ENCODE data around the gene KCTD3. TPM values are rescaled to one million over a fixed set of nuclear protein-coding genes. Genes with fewer than 3 reads are reported as not detected.

The KCTD3 gene
- total and polyA plus RNA-seq, 2 donors (not counting 3 experiments of a cell fraction or from before 2014, with no cell fraction given): 19.1 to 28.3 TPM

GRCh38 chr1:215600258-215600792, 33.2 kb downstream of the KCTD3 start:
- BruUV-seq (replicated peaks): no TSS peak
- Histone ChIP-seq H3K4me2 (ENCODE audit: insufficient read depth, low read length) (no peak overlapping the region), H3K9ac (replicated peaks; ENCODE audit: extremely low read depth, insufficient read depth, low read length) (no peak overlapping the region), H3K4me3 (replicated peaks in 1 of 3; ENCODE audit: insufficient read depth in 1 of 3, low read depth in 1 of 3, low read length in 3 of 3) (no peak overlapping the region), H3K79me2 (ENCODE audit: control insufficient read depth, insufficient read depth, low read length) (no peaks in the 10 kb centered on the region), H3K9me1 (replicated peaks; ENCODE audit: control insufficient read depth, extremely low read depth, insufficient read depth, low read length) (no peaks in the 10 kb centered on the region), H3K27me3 (ENCODE audit: control insufficient read depth in 2 of 2, insufficient read depth in 2 of 2, low read length in 2 of 2) (no peaks in the 10 kb centered on the region), H2AFZ (ENCODE audit: low read depth, low read length) (no peak overlapping the region), H3K9me3 (replicated peaks; ENCODE audit: control insufficient read depth, insufficient read depth, low read length) (no peaks in the 10 kb centered on the region), H3K36me3 (ENCODE audit: control insufficient read depth in 2 of 2, extremely low read depth in 1 of 2, insufficient read depth in 2 of 2, low read length in 2 of 2) (no peaks in the 10 kb centered on the region), H4K20me1 (replicated peaks; ENCODE audit: control insufficient read depth, extremely low read depth, insufficient read depth, low read length) (no peaks in the 10 kb centered on the region), H3K4me1 (ENCODE audit: control insufficient read depth, extremely low read depth, insufficient read depth, low read length) (no peaks in the 10 kb centered on the region), H3K27ac (ENCODE audit: insufficient read depth, low read depth, low read length) (no peak overlapping the region)
- TF ChIP-seq MYC (IDR thresholded peaks at IDR 0.05; ENCODE audit: low read depth, low read length) (no peak), POLR2A (IDR thresholded peaks at IDR 0.05; ENCODE audit: low read depth, low read length) (no peak), JUN (IDR thresholded peaks at IDR 0.05; ENCODE audit: borderline replicate concordance, insufficient read depth, insufficient read length, low read depth) (no peak), POLR2AphosphoS5 (IDR thresholded peaks at IDR 0.05; ENCODE audit: insufficient read depth, low read depth, low read length) (no peak), CTCF (IDR thresholded peaks at IDR 0.05; ENCODE audit: extremely low read depth in 1 of 2, insufficient read depth in 1 of 2, low read depth in 1 of 2, low read length in 2 of 2) (no peak), FOS (IDR thresholded peaks at IDR 0.05; ENCODE audit: borderline replicate concordance, insufficient read depth, low read length) (no peak), EZH2 (IDR thresholded peaks at IDR 0.05; ENCODE audit: borderline replicate concordance, low read depth, low read length, severe bottlenecking) (no peak), GATA2 (IDR thresholded peaks at IDR 0.05; ENCODE audit: insufficient read depth, insufficient read length, low read depth, low read length) (no peak)
- FAIRE-seq: no peak
- ChIA-PET POLR2A (no interaction called here), CTCF (no interaction called here)
- DNase-seq (ENCODE audit: low read depth, low spot score): no peak
- intact Hi-C loops (cut with micrococcal nuclease) (no loop called here), dilution Hi-C loops (cut with MboI; ENCODE audit: extremely low pct_ligation_motif_present, low sequenced_read_pairs) (no loop called here)
